A204.1 (cell line): ENCODE results near the gene GAA.
"Not testable (repeated sequence)": the region's sequence is repeated elsewhere in the genome, so short reads cannot be mapped to it uniquely, and the experiment has no call there.

Experiments
- FAIRE-seq: peaks from 2 replicates; lab custom pipeline; 2012; peaks lifted over from hg19 to GRCh38; lab: Jason Lieb, UNC

The GAA gene

GRCh38 chr17:80083136-80083661, 18.2 kb upstream of the GAA start:
- no peak for FAIRE-seq

GRCh38 chr17:80084773-80085172, 16.6 kb upstream of the GAA start:
- FAIRE-seq = no peak

- FAIRE-seq = no peak
Observed at GRCh38 chr17:80086081-80086480, 15.3 kb upstream of the GAA start.

GRCh38 chr17:80086616-80087015, 14.8 kb upstream of the GAA start:
- FAIRE-seq = no peak

GRCh38 chr17:80087346-80088265, 13.8 kb upstream of the GAA start:
- no peak for FAIRE-seq

- FAIRE-seq = no peak
Observed at GRCh38 chr17:80089762-80090161, 11.6 kb upstream of the GAA start.

- not testable (repeated sequence) for FAIRE-seq
Observed at GRCh38 chr17:80090164-80090563, 11.2 kb upstream of the GAA start.

GRCh38 chr17:80091376-80091775, 10.0 kb upstream of the GAA start:
- FAIRE-seq = no peak

- no peak for FAIRE-seq
Observed at GRCh38 chr17:80092959-80093358, 8.4 kb upstream of the GAA start.

GRCh38 chr17:80095038-80095843, 6.1 kb upstream of the GAA start:
- FAIRE-seq = no peak

GRCh38 chr17:80095844-80096475, 5.4 kb upstream of the GAA start:
- no peak for FAIRE-seq

- FAIRE-seq = no peak
Observed at GRCh38 chr17:80096561-80097021, 4.8 kb upstream of the GAA start.

- no peak for FAIRE-seq
Observed at GRCh38 chr17:80097127-80097621, 4.2 kb upstream of the GAA start.

GRCh38 chr17:80097844-80098691, 3.3 kb upstream of the GAA start:
- FAIRE-seq = no peak

- no peak for FAIRE-seq
Observed at GRCh38 chr17:80099291-80100034, 1.9 kb upstream of the GAA start.

- no peak for FAIRE-seq
Observed at GRCh38 chr17:80100035-80100323, 1.4 kb upstream of the GAA start.

GRCh38 chr17:80101946-80102663, 724 bp downstream of the GAA start:
- no peak for FAIRE-seq

- no peak for FAIRE-seq
Observed at GRCh38 chr17:80102664-80103448, 1.5 kb downstream of the GAA start.

- no peak for FAIRE-seq
Observed at GRCh38 chr17:80103449-80104085, 2.2 kb downstream of the GAA start.
